PC-9 (cell line): ENCODE measurements around the gene MTX2.

Experiments used
- CTCF ChIP-seq: fragments of 200-600 bp; sonication (generic); conservative IDR thresholded peaks from 2 replicates; pipeline ENCODE4 v1.6.1; 2017; ENCODE audit warnings: mixed run types, antibody characterized with exemption, mild to moderate bottlenecking, moderate library complexity
- EZH2 ChIP-seq: fragments of 200-600 bp; sonication (generic); IDR thresholded peaks from 2 replicates; pipeline ENCODE4 v1.8.0; 2017; ENCODE audit warnings: antibody characterized with exemption, low read depth

- TF ChIP-seq CTCF (no peak), EZH2 (no peak)
Measured at GRCh38 chr2:176270100-176270750, 983 bp downstream of the MTX2 start.
